Testis (tissue), 2 donors: ENCODE measurements around the gene NRAP.

Experiments
- POLR2A ChIP-seq: fragments of 450-650 bp; IDR thresholded peaks from one replicate; pipeline ENCODE4 v1.6.1; 2017; ENCODE audit warnings: antibody characterized with exemption, mild to moderate bottlenecking, moderate library complexity
- TF ChIP-seq, protein P1 (sequence below), 3 experiments: fragments of 450-650 bp in 2 of 3; fragments of 200-600 bp in 1 of 3; sonication (generic) in 1 of 3; IDR thresholded peaks; one replicate each; pipeline ENCODE4 v1.5.1; 2016 to 2019; ENCODE audit warnings: antibody characterized with exemption in 3 of 3, mild to moderate bottlenecking in 2 of 3, moderate library complexity in 1 of 3

DNA sequence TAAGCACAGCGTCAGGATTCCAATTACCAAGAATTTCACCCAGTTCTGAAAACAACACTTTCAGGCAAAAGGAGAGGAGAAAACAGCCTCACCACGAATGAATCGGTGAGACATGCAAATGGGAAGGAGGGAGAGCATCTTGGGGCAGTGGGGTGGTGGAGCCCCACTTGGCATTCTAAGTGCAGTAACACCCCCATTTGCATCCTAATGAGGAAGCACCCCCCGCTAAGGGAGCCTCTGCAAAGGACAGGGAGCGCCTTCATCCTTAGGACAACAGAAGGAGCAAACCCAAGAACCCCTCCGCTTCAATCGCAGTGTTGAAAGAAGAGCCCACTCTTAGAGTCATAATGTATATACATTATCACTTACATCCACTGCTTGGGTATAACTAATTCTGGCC, 46.8 kb downstream of the NRAP start:
- no peak for TF ChIP-seq POLR2A
- TF ChIP-seq, protein P1, sequence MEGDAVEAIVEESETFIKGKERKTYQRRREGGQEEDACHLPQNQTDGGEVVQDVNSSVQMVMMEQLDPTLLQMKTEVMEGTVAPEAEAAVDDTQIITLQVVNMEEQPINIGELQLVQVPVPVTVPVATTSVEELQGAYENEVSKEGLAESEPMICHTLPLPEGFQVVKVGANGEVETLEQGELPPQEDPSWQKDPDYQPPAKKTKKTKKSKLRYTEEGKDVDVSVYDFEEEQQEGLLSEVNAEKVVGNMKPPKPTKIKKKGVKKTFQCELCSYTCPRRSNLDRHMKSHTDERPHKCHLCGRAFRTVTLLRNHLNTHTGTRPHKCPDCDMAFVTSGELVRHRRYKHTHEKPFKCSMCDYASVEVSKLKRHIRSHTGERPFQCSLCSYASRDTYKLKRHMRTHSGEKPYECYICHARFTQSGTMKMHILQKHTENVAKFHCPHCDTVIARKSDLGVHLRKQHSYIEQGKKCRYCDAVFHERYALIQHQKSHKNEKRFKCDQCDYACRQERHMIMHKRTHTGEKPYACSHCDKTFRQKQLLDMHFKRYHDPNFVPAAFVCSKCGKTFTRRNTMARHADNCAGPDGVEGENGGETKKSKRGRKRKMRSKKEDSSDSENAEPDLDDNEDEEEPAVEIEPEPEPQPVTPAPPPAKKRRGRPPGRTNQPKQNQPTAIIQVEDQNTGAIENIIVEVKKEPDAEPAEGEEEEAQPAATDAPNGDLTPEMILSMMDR (IDR thresholded peaks at IDR 0.05): no peak
